Suppressor macrophage treated with lipopolysaccharide for 4 hours (primary cell): ENCODE results near the gene MFN1.

Source experiments
- DNase-seq: peaks from one replicate; pipeline ENCODE4 v3.0.0-alpha.2; 2020

Gene MFN1

GRCh38 chr3:179348325-179349013 lies 960 bp downstream of the MFN1 start:
- peak; percentile 84 for DNase-seq

- no peak for DNase-seq
Observed at GRCh38 chr3:179355996-179356395, 8.5 kb downstream of the MFN1 start.

GRCh38 chr3:179363332-179363731 lies 15.8 kb downstream of the MFN1 start:
- DNase-seq: no peak

GRCh38 chr3:179369621-179370020 lies 22.1 kb downstream of the MFN1 start:
- DNase-seq: no peak

- DNase-seq: no peak
Observed at GRCh38 chr3:179373938-179374337, 26.4 kb downstream of the MFN1 start.

- no peak for DNase-seq
Observed at GRCh38 chr3:179375091-179375999, 27.8 kb downstream of the MFN1 start.

GRCh38 chr3:179376474-179376873 lies 29.0 kb downstream of the MFN1 start:
- DNase-seq: no peak

- DNase-seq: no peak
Observed at GRCh38 chr3:179391906-179392305, 44.4 kb downstream of the MFN1 start.

- DNase-seq: no peak
Observed at GRCh38 chr3:179398574-179399231, 51.2 kb downstream of the MFN1 start.

- no peak for DNase-seq
Observed at GRCh38 chr3:179401561-179401960, 54.1 kb downstream of the MFN1 start.

- no peak for DNase-seq
Observed at GRCh38 chr3:179402963-179403362, 55.5 kb downstream of the MFN1 start.

- DNase-seq: no peak
Observed at GRCh38 chr3:179404307-179404706, 56.8 kb downstream of the MFN1 start.

GRCh38 chr3:179410331-179410730 lies 62.8 kb downstream of the MFN1 start:
- DNase-seq: peak; percentile 52

- DNase-seq: no peak
Observed at GRCh38 chr3:179410999-179411398, 63.5 kb downstream of the MFN1 start.

- DNase-seq: no peak
Observed at GRCh38 chr3:179414804-179415203, 67.3 kb downstream of the MFN1 start.

- no peak for DNase-seq
Observed at GRCh38 chr3:179415377-179415776, 67.9 kb downstream of the MFN1 start.

- no peak for DNase-seq
Observed at GRCh38 chr3:179416681-179417080, 69.2 kb downstream of the MFN1 start.

GRCh38 chr3:179418610-179419009 lies 71.1 kb downstream of the MFN1 start:
- no peak for DNase-seq

- DNase-seq: peak; percentile 27
Observed at GRCh38 chr3:179421500-179421899, 74.0 kb downstream of the MFN1 start.

- no peak for DNase-seq
Observed at GRCh38 chr3:179425075-179425474, 77.6 kb downstream of the MFN1 start.

GRCh38 chr3:179428876-179429548 lies 81.5 kb downstream of the MFN1 start:
- no peak for DNase-seq

- DNase-seq: no peak
Observed at GRCh38 chr3:179430277-179430870, 82.9 kb downstream of the MFN1 start.

GRCh38 chr3:179432021-179432420 lies 84.5 kb downstream of the MFN1 start:
- peak; percentile 96 for DNase-seq
